ENCODE measurements around the gene HOXD11.

Gene HOXD11

GRCh38 chr2:176122683-176123410 is 15.8 kb downstream of the HOXD11 start, which contains the start of gene HOXD9:
TSS of gene HOXD9 (plus strand) at chr2:176122719. CDS start at chr2:176122769, 50 bp downstream.
- no peak for DNase-seq

GRCh38 chr2:176123411-176124109 is 16.5 kb downstream of the HOXD11 start:
- DNase-seq = no peak

GRCh38 chr2:176124110-176124946 is 17.2 kb downstream of the HOXD11 start:
- DNase-seq = no peak

GRCh38 chr2:176124947-176125771 is 18.1 kb downstream of the HOXD11 start:
- no peak for DNase-seq

GRCh38 chr2:176125772-176126054 is 18.6 kb downstream of the HOXD11 start:
- no peak for DNase-seq

GRCh38 chr2:176126929-176127773 is 20.1 kb downstream of the HOXD11 start:
- DNase-seq = peak; percentile 69

- no peak for DNase-seq
These were observed 20.6 kb downstream of the HOXD11 start for GRCh38 chr2:176127774-176128072.

- DNase-seq = no peak
These were observed 21.3 kb downstream of the HOXD11 start for GRCh38 chr2:176128172-176128981.

GRCh38 chr2:176128982-176129796 is 22.1 kb downstream of the HOXD11 start, which contains the start of gene HOXD8:
TSS of gene HOXD8 (plus strand) at chr2:176129705. CDS start at chr2:176130367, 662 bp downstream.
- DNase-seq = no peak

- no peak for DNase-seq
These were observed 22.7 kb downstream of the HOXD11 start for GRCh38 chr2:176129813-176130146.

- DNase-seq = no peak
These were observed 23.3 kb downstream of the HOXD11 start for GRCh38 chr2:176130147-176130956.

GRCh38 chr2:176130957-176131847 is 24.1 kb downstream of the HOXD11 start:
- DNase-seq = no peak

- DNase-seq = no peak
These were observed 24.7 kb downstream of the HOXD11 start for GRCh38 chr2:176131848-176132158.

GRCh38 chr2:176132205-176133171 is 25.4 kb downstream of the HOXD11 start:
- no peak for DNase-seq

GRCh38 chr2:176133389-176133788 is 26.3 kb downstream of the HOXD11 start:
- no peak for DNase-seq

- no peak for DNase-seq
These were observed 27.0 kb downstream of the HOXD11 start for GRCh38 chr2:176134035-176134434.

- no peak for DNase-seq
These were observed 28.0 kb downstream of the HOXD11 start for GRCh38 chr2:176135035-176135440.

Data from activated naive CD4-positive, alpha-beta T cell treated with anti-CD3 and anti-CD28 coated beads, Interleukin-2, amount 50 U/mL, for 16 hours (primary cell).